Measurements from ENCODE around the gene PPP2R2B.

Gene PPP2R2B

DNA sequence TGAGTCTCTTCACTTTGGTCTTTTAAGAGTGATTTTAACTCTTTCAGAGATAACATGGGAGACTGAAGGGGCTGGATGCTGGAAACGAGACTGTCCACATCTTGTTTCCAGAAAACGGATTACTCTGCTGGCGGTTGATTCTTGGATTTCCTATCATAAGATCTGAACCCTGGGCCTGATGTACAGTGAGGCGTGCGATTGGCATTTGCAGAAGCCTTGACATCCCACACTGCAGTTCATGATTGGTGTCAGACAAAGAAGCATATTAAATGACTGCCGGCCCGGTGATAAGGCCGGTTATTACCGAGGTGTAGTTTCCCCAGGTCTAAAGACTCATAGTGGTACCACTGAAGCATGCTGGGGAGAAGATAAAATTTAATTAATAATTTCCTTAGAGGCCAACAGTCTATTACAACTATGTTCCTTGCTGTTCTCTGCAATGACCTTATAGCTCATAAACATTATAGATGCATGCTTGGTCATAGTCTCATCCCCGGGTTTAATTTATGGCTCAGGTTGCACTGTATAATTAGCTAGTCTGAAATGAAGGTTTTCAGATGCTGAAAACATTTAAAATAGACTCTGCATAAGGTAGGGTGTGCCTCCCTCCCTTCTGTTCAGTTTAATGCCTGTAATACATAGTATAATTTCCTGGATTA, 99.2 kb downstream of the PPP2R2B start:
- no peak for DNase-seq
- in situ Hi-C loops (cut with HindIII; ENCODE audit: low pct_ligation_motif_present, low sequenced_read_pairs) = no loop called here

DNA sequence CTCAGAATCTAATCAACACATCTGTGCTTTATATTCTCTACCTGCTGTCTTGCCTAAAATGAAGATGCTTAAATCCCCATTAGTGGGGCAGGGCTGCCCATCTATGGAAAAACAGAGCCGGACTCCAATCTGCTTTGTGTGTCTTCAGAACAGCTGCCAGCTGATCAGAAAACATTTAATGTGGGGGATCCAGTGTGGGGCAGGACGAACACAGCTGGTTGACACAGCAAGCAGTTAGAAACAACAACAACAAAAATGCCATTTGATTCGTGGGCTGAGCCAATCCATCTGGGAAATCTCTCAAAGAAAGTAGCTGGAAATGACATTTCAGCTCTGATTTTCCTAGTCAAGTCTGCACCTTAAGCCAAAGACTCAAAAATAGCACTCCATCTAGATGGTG, 99.8 kb downstream of the PPP2R2B start:
- H3K27ac ChIP-seq = no peak overlapping the region
- H3K36me3 ChIP-seq (replicated peaks) = no peaks in the 10 kb centered on the region
- no peaks in the 10 kb centered on the region for H3K27me3 ChIP-seq (replicated peaks)
- in situ Hi-C loops (cut with HindIII; ENCODE audit: low pct_ligation_motif_present, low sequenced_read_pairs) = no loop called here
- no peak overlapping the region for H3K4me3 ChIP-seq (ENCODE audit: low read depth, low read length)
- no peak for TF ChIP-seq CTCF (IDR thresholded peaks at IDR 0.05; ENCODE audit: low read depth, low read length, missing control alignments)
- no peak for DNase-seq

More for the DNA sequence above, 99.2 kb downstream of the PPP2R2B start:
- Histone ChIP-seq H3K27me3 (replicated peaks) (no peaks in the 10 kb centered on the region), H3K36me3 (replicated peaks) (no peaks in the 10 kb centered on the region), H3K4me3 (ENCODE audit: low read depth, low read length) (no peak overlapping the region), H3K27ac (no peak overlapping the region)
- no peak for TF ChIP-seq CTCF (IDR thresholded peaks at IDR 0.05; ENCODE audit: low read depth, low read length, missing control alignments)

GRCh38 chr5:146778261-146778660, 100.3 kb downstream of the PPP2R2B start:
- Histone ChIP-seq H3K27ac (no peak overlapping the region), H3K27me3 (replicated peaks) (no peaks in the 10 kb centered on the region), H3K4me3 (ENCODE audit: low read depth, low read length) (no peak overlapping the region), H3K36me3 (replicated peaks) (no peaks in the 10 kb centered on the region)
- DNase-seq = no peak
- no peak for TF ChIP-seq CTCF (IDR thresholded peaks at IDR 0.05; ENCODE audit: low read depth, low read length, missing control alignments)
- in situ Hi-C loops (cut with HindIII; ENCODE audit: low pct_ligation_motif_present, low sequenced_read_pairs) = no loop called here

- Histone ChIP-seq H3K27ac (no peak overlapping the region), H3K27me3 (replicated peaks) (no peaks in the 10 kb centered on the region), H3K36me3 (replicated peaks) (no peaks in the 10 kb centered on the region), H3K4me3 (ENCODE audit: low read depth, low read length) (no peak overlapping the region)
- no peak for DNase-seq
- TF ChIP-seq CTCF (IDR thresholded peaks at IDR 0.05; ENCODE audit: low read depth, low read length, missing control alignments) = no peak
- in situ Hi-C loops (cut with HindIII; ENCODE audit: low pct_ligation_motif_present, low sequenced_read_pairs) = no loop called here
These were observed 105.6 kb downstream of the PPP2R2B start for GRCh38 chr5:146772881-146773466.

DNA sequence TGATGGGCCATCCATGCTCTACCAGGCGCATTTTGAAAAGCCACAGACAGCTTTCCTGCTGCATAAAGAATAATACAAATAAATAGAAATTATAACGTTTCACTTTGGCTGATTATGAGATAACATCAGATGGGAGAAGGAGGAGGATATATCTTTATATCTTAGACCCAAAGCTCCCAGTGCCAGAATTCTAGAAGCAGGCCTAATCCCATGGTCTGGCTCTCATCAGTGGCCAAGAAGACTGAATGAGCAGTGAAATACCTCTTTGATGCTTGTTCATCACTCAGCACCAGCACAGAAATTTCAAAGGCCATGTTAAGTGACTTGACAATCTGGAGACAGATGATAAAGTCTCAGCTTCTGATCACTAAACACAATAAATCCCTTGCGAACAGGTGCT, 107.6 kb downstream of the PPP2R2B start:
- H3K27me3 ChIP-seq (replicated peaks) = no peaks in the 10 kb centered on the region
- H3K4me3 ChIP-seq (ENCODE audit: low read depth, low read length) = no peak overlapping the region
- H3K36me3 ChIP-seq (replicated peaks) = no peaks in the 10 kb centered on the region
- in situ Hi-C loops (cut with HindIII; ENCODE audit: low pct_ligation_motif_present, low sequenced_read_pairs) = no loop called here
- no peak for TF ChIP-seq CTCF (IDR thresholded peaks at IDR 0.05; ENCODE audit: low read depth, low read length, missing control alignments)
- no peak for DNase-seq
- no peak overlapping the region for H3K27ac ChIP-seq

DNA sequence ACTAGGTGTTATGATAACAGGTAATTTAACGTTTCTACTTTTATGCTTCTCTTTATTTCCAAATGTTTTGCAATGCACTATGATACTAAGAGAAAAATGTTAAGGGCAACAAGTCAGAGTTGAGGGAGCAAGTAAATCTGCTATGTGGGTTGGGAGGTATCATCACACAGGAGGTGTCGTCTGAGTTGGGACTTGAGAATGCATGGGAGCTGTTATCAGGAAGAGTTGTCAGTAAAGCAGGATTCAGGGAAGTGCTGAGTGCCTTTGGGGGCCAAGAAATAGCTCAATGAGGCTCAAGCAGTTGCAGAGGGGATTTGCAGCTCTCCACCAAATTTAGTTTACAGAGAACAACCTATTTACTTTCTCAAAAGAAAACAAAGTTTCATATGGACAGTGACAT, 108.0 kb downstream of the PPP2R2B start:
- H3K27ac ChIP-seq = no peak overlapping the region
- no peak for DNase-seq
- in situ Hi-C loops (cut with HindIII; ENCODE audit: low pct_ligation_motif_present, low sequenced_read_pairs) = no loop called here
- no peak for TF ChIP-seq CTCF (IDR thresholded peaks at IDR 0.05; ENCODE audit: low read depth, low read length, missing control alignments)
- H3K36me3 ChIP-seq (replicated peaks) = no peaks in the 10 kb centered on the region
- H3K27me3 ChIP-seq (replicated peaks) = no peaks in the 10 kb centered on the region
- no peak overlapping the region for H3K4me3 ChIP-seq (ENCODE audit: low read depth, low read length)
